ENCODE data around the gene SIGLEC12. TPM values are rescaled to one million over a fixed set of nuclear protein-coding genes. Genes with fewer than 3 reads are reported as not detected.

SIGLEC12 gene
- total RNA-seq, 4 donors from 2014 or later = 0.41 to 0.48 TPM; not detected in 2

GRCh38 chr19:51477344-51477743, 24.3 kb downstream of the SIGLEC12 start:
- Histone ChIP-seq H3K4me3 (no peak overlapping the region), H3K27me3 (peaks cover 10% of the 10 kb centered on the region), H3K4me1 (peaks cover 0 to 5% (median 0%) of the 10 kb centered on the region in 4 donors), H3K36me3 (no peaks in the 10 kb centered on the region), H3K9me3 (no peaks in the 10 kb centered on the region), H3K27ac (no peak overlapping the region)
- intact Hi-C loops (cut with DNase I; ENCODE audit: low total_unique reads) (loop anchor here (10.0 kb wide), 2 partner anchors 177 to 297 kb away; no protein-coding TSS in a partner anchor), in situ Hi-C loops (cut with MboI; ENCODE audit: low pct_ligation_motif_present in 1 of 4, low pct_unique_long_range_greater_than_20kb in 1 of 4, low sequenced_read_pairs in 3 of 4) (loop anchor here in 2 of 4 donors (10.0 to 25.0 kb wide), 2 partner anchors 177 to 185 kb away; no protein-coding TSS in a partner anchor)
- TF ChIP-seq POLR2A (IDR thresholded peaks at IDR 0.05) = no peak
- WGBS, 2 donors (ENCODE audit: low coverage in 1 of 2) = 67 to 71% methylated on average over 3 to 5 of the region's 5 CpGs
- DNase-seq = no peak

GRCh38 chr19:51476164-51476563, 25.4 kb downstream of the SIGLEC12 start:
- WGBS, 2 donors (ENCODE audit: low coverage in 1 of 2) = 80 to 89% methylated on average over 1 to 3 of the region's 3 CpGs
- no peaks in the 10 kb centered on the region for H3K9me3 ChIP-seq
- H3K27ac ChIP-seq = no peak overlapping the region
- no peak overlapping the region for H3K4me3 ChIP-seq
- peaks cover 0 to 5% (median 0%) of the 10 kb centered on the region in 4 donors for H3K4me1 ChIP-seq
- TF ChIP-seq CTCF (IDR thresholded peaks at IDR 0.05) = no peak
- no peak for TF ChIP-seq POLR2AphosphoS5 (IDR thresholded peaks at IDR 0.05)
- TF ChIP-seq EP300 (IDR thresholded peaks at IDR 0.05; ENCODE audit: low read depth) = no peak
- TF ChIP-seq POLR2A (IDR thresholded peaks at IDR 0.05) = no peak
- no peak for DNase-seq
- in situ Hi-C loops (cut with MboI; ENCODE audit: low pct_ligation_motif_present in 1 of 4, low pct_unique_long_range_greater_than_20kb in 1 of 4, low sequenced_read_pairs in 3 of 4) (loop anchor here in 2 of 4 donors (10.0 to 25.0 kb wide), 2 partner anchors 179 to 186 kb away; no protein-coding TSS in a partner anchor), intact Hi-C loops (cut with DNase I; ENCODE audit: low total_unique reads) (loop anchor here (10.0 kb wide), 2 partner anchors 179 to 299 kb away; no protein-coding TSS in a partner anchor)
- no peaks in the 10 kb centered on the region for H3K36me3 ChIP-seq
- H3K27me3 ChIP-seq = peaks cover 17% of the 10 kb centered on the region

GRCh38 chr19:51473009-51473707, 28.4 kb downstream of the SIGLEC12 start:
- TF ChIP-seq POLR2AphosphoS5 (IDR thresholded peaks at IDR 0.05) (no peak), CTCF (IDR thresholded peaks at IDR 0.05) (peak; percentile 67 to 87 (median 84))
- intact Hi-C loops (cut with DNase I; ENCODE audit: low total_unique reads) (loop anchor here (10.0 kb wide), 2 partner anchors 182 to 302 kb away; no protein-coding TSS in a partner anchor), in situ Hi-C loops (cut with MboI; ENCODE audit: low pct_ligation_motif_present in 1 of 4, low pct_unique_long_range_greater_than_20kb in 1 of 4, low sequenced_read_pairs in 3 of 4) (loop anchor here (5.0 to 25.0 kb wide), 4 partner anchors 182 to 314 kb away; partner anchors contain the start of gene FPR3 (in 1 of the 4))
- Histone ChIP-seq H3K27me3 (peaks cover 6% of the 10 kb centered on the region), H3K4me3 (no peak overlapping the region), H3K4me1 (peaks cover 0 to under 1% (median 0%) of the 10 kb centered on the region in 4 donors), H3K9me3 (no peaks in the 10 kb centered on the region), H3K36me3 (no peaks in the 10 kb centered on the region), H3K27ac (no peak overlapping the region)
- WGBS, 2 donors (ENCODE audit: low coverage in 1 of 2) = 28 to 70% methylated on average over 1 to 7 of the region's 7 CpGs
- peak; percentile 78 for DNase-seq

GRCh38 chr19:51472607-51473006, 29.0 kb downstream of the SIGLEC12 start:
- intact Hi-C loops (cut with DNase I; ENCODE audit: low total_unique reads) (loop anchor here (10.0 kb wide), 2 partner anchors 182 to 302 kb away; no protein-coding TSS in a partner anchor), in situ Hi-C loops (cut with MboI; ENCODE audit: low pct_ligation_motif_present in 1 of 4, low pct_unique_long_range_greater_than_20kb in 1 of 4, low sequenced_read_pairs in 3 of 4) (loop anchor here (5.0 to 25.0 kb wide), 4 partner anchors 182 to 315 kb away; partner anchors contain the start of gene FPR3 (in 1 of the 4))
- Histone ChIP-seq H3K36me3 (no peaks in the 10 kb centered on the region), H3K27me3 (peaks cover 6% of the 10 kb centered on the region), H3K4me3 (no peak overlapping the region), H3K4me1 (no peaks in the 10 kb centered on the region), H3K27ac (no peak overlapping the region), H3K9me3 (no peaks in the 10 kb centered on the region)
- TF ChIP-seq POLR2AphosphoS5 (IDR thresholded peaks at IDR 0.05) = no peak
- TF ChIP-seq CTCF (IDR thresholded peaks at IDR 0.05) = no peak
- TF ChIP-seq EP300 (IDR thresholded peaks at IDR 0.05; ENCODE audit: low read depth) = no peak
- TF ChIP-seq POLR2A (IDR thresholded peaks at IDR 0.05) = no peak
- DNase-seq = no peak
- 4 to 22% methylated on average over 4 of the region's 4 CpGs for WGBS, 2 donors (ENCODE audit: low coverage in 1 of 2)
